Hepatocyte (in vitro differentiated cells): ENCODE data around the gene AOAH. TPM values are rescaled to one million over a fixed set of nuclear protein-coding genes. Genes with fewer than 3 reads are reported as not detected.

ENCODE experiments used
- DNase-seq: peaks from one replicate; pipeline ENCODE4 v3.0.0-alpha.2; 2016; ENCODE audit warnings: low spot score
- H2AFZ ChIP-seq: fragments of 200-600 bp; sonication (generic); 2 replicates; pipeline ENCODE4 v1.6.0; 2016; ENCODE audit warnings: antibody characterized with exemption, mild to moderate bottlenecking
- H3K27ac ChIP-seq: fragments of 200-600 bp; sonication (generic); 2 replicates; pipeline ENCODE4 v1.5.1; 2016; ENCODE audit warnings: mild to moderate bottlenecking
- H3K27me3 ChIP-seq: fragments of 200-600 bp; sonication (generic); 2 replicates; pipeline ENCODE4 v1.6.1; 2016
- H3K36me3 ChIP-seq: fragments of 200-600 bp; sonication (generic); replicated peaks from 2 replicates; pipeline ENCODE4 v1.5.1; 2016; ENCODE audit warnings: low read depth; ENCODE audit not compliant: insufficient read depth
- H3K4me1 ChIP-seq: fragments of 200-600 bp; sonication (generic); 2 replicates; pipeline ENCODE4 v1.5.1; 2016; ENCODE audit warnings: mild to moderate bottlenecking, moderate library complexity; ENCODE audit not compliant: insufficient read depth
- H3K4me2 ChIP-seq: fragments of 200-600 bp; sonication (generic); 2 replicates; pipeline ENCODE4 v1.6.0; 2016
- H3K4me3 ChIP-seq: fragments of 200-600 bp; sonication (generic); 2 replicates; pipeline ENCODE4 v1.5.1; 2016; ENCODE audit warnings: mild to moderate bottlenecking
- H3K79me2 ChIP-seq: fragments of 200-600 bp; sonication (generic); 2 replicates; pipeline ENCODE4 v1.6.0; 2017; ENCODE audit warnings: mild to moderate bottlenecking
- H3K9me2 ChIP-seq: fragments of 200-600 bp; sonication (generic); replicated peaks from 2 replicates; pipeline ENCODE4 v1.6.0; 2017; ENCODE audit warnings: mild to moderate bottlenecking; ENCODE audit not compliant: insufficient read depth
- H3K9me3 ChIP-seq: fragments of 200-600 bp; sonication (generic); 2 replicates; pipeline ENCODE4 v1.5.1; 2016; ENCODE audit warnings: low read depth, mild to moderate bottlenecking
- H4K20me1 ChIP-seq: fragments of 200-600 bp; sonication (generic); 2 replicates; pipeline ENCODE4 v1.6.0; 2016; ENCODE audit warnings: mild to moderate bottlenecking; ENCODE audit not compliant: insufficient read depth, poor library complexity, severe bottlenecking
- EZH2 ChIP-seq: fragments of 200-600 bp; sonication (generic); IDR thresholded peaks from 2 replicates; pipeline ENCODE4 v1.6.1; 2016; ENCODE audit warnings: antibody characterized with exemption, mild to moderate bottlenecking, borderline replicate concordance
- EZH2phosphoT487 ChIP-seq: fragments of 200-600 bp; sonication (generic); IDR thresholded peaks from one replicate; pipeline ENCODE4 v1.6.1; 2018; ENCODE audit warnings: antibody characterized with exemption, mild to moderate bottlenecking, low read depth, moderate library complexity; ENCODE audit not compliant: unreplicated experiment, severe bottlenecking
- WGBS: methylation state at CpG from one replicate; pipeline ENCODE4 v1.1.6; 2016; ENCODE audit warnings: low lambda C conversion rate; ENCODE audit errors: missing lambda C conversion rate; 5-methylcytosine and 5-hydroxymethylcytosine counted together
- polyA plus RNA-seq: library from polyadenylated mRNA; unstranded; fragments of >200 nt; fragmentation: Nextera tagmentation; extraction: Ambion mirVana; gene quantifications from 2 replicates; pipeline ENCODE4 v1.2.1, GENCODE V29; 2016
- total RNA-seq: library from RNA; depleted of rRNA; stranded (reverse); fragments of >200 nt; gene quantifications from 2 replicates; pipeline ENCODE4 v1.2.3, GENCODE V29; 2014
- TF ChIP-seq, protein P1 (sequence below): fragments of 200-600 bp; sonication (generic); IDR thresholded peaks from 2 replicates; pipeline ENCODE4 v1.5.1; 2016; ENCODE audit warnings: antibody characterized with exemption, mild to moderate bottlenecking; ENCODE audit not compliant: poor library complexity

AOAH gene
- total and polyA plus RNA-seq, 2 experiments from 2014 or later = 2.4 to 3.9 TPM

DNA sequence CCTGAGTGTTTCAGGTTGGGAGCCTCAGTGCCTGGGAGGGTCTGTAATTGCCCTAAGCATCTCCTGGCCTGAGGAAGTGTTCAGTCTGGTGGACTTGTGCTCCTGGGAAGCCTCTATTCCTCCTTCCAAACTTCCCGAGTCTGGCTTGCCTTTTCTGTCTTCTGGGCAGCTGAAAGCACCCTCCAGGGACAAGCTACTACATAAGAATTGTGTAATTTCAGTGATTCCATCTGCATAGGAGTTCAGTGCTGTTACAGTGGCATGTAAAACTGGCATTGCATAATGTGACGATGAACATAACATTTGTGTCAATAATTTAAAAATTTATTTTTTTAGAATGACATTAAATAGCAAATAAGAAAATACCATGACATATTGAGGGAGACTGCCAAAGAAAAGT, 109.3 kb downstream of the AOAH start:
- H3K9me3 ChIP-seq = no peaks in the 10 kb centered on the region
- WGBS = 72% methylated on average over 2 of the region's 2 CpGs
- no peak overlapping the region for H3K4me3 ChIP-seq
- H3K4me2 ChIP-seq = no peak overlapping the region
- no peak overlapping the region for H2AFZ ChIP-seq
- no peaks in the 10 kb centered on the region for H3K36me3 ChIP-seq
- no peak overlapping the region for H3K27ac ChIP-seq
- no peaks in the 10 kb centered on the region for H3K27me3 ChIP-seq
- no peaks in the 10 kb centered on the region for H3K79me2 ChIP-seq
- no peak for TF ChIP-seq EZH2phosphoT487
- TF ChIP-seq, protein P1, sequence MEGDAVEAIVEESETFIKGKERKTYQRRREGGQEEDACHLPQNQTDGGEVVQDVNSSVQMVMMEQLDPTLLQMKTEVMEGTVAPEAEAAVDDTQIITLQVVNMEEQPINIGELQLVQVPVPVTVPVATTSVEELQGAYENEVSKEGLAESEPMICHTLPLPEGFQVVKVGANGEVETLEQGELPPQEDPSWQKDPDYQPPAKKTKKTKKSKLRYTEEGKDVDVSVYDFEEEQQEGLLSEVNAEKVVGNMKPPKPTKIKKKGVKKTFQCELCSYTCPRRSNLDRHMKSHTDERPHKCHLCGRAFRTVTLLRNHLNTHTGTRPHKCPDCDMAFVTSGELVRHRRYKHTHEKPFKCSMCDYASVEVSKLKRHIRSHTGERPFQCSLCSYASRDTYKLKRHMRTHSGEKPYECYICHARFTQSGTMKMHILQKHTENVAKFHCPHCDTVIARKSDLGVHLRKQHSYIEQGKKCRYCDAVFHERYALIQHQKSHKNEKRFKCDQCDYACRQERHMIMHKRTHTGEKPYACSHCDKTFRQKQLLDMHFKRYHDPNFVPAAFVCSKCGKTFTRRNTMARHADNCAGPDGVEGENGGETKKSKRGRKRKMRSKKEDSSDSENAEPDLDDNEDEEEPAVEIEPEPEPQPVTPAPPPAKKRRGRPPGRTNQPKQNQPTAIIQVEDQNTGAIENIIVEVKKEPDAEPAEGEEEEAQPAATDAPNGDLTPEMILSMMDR = no peak
- H3K9me2 ChIP-seq = no peaks in the 10 kb centered on the region
- no peaks in the 10 kb centered on the region for H3K4me1 ChIP-seq
- no peaks in the 10 kb centered on the region for H4K20me1 ChIP-seq
- DNase-seq = no peak

DNA sequence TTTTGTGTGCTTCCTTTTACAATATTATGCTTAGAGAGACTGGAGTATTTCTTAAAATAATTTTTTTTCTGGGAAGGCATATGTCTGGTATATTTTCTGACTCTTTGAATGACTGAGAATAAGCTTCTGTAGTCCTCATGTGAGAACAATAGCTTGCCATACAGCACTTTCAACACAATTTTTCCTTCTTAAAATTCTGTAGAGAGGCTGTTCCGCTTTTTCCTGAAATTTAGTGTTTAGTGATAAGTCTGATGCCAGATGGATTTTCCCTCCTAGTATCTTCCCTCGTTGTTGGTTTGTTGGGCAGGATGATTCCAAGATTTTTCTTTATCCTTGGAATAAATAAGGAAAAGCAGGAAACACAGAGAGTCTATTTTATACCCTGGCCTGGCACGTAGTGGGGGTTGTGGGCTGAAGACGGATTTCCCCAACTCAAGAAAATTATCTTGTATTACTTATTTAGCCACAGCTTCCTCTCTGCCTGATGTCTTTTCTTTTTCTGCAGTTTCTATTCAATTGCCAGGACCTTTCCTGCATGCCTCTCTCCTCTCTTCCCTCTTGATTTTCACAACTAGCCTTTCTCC, 111.2 kb downstream of the AOAH start:
- Histone ChIP-seq H3K9me2 (no peaks in the 10 kb centered on the region), H3K9me3 (no peaks in the 10 kb centered on the region), H3K36me3 (no peaks in the 10 kb centered on the region), H3K79me2 (no peaks in the 10 kb centered on the region), H4K20me1 (no peaks in the 10 kb centered on the region), H3K27me3 (no peaks in the 10 kb centered on the region), H3K4me3 (no peak overlapping the region), H2AFZ (no peak overlapping the region), H3K4me2 (no peak overlapping the region), H3K27ac (no peak overlapping the region), H3K4me1 (no peaks in the 10 kb centered on the region)
- no peak for DNase-seq
- WGBS = 81% methylated on average over 4 of the region's 4 CpGs
- TF ChIP-seq EZH2phosphoT487 (no peak), EZH2 (no peak)
- TF ChIP-seq, protein P1 = no peak

DNA sequence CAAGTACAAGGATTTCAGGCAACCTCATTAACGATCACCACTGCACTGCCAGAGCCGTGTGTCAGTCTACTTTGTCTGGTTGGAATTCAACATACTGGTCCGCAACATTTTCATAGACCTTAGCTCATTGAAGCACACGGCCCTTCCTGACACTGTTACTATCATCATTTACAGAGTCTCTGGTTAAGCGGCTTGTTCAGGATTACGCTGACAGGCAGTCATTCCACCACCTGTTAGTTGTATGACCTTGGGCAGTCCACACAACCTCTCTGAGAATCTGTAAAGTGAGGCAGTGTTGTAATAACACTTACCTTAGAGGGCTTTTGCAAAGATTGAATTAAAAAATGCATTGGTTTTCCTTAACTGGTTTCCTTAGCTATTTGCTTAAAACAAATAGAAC, 112.6 kb downstream of the AOAH start:
- H3K79me2 ChIP-seq = no peaks in the 10 kb centered on the region
- no peaks in the 10 kb centered on the region for H3K9me2 ChIP-seq
- H3K27ac ChIP-seq = no peak overlapping the region
- peaks cover 4% of the 10 kb centered on the region for H3K27me3 ChIP-seq
- no peak overlapping the region for H3K4me2 ChIP-seq
- no peak overlapping the region for H2AFZ ChIP-seq
- no peak for TF ChIP-seq EZH2phosphoT487
- TF ChIP-seq, protein P1 = no peak
- TF ChIP-seq EZH2 = no peak
- no peaks in the 10 kb centered on the region for H3K9me3 ChIP-seq
- no peak for DNase-seq
- 74% methylated on average over 6 of the region's 6 CpGs for WGBS
- H4K20me1 ChIP-seq = no peaks in the 10 kb centered on the region
- no peaks in the 10 kb centered on the region for H3K4me1 ChIP-seq
- H3K36me3 ChIP-seq = no peaks in the 10 kb centered on the region
- no peak overlapping the region for H3K4me3 ChIP-seq

DNA sequence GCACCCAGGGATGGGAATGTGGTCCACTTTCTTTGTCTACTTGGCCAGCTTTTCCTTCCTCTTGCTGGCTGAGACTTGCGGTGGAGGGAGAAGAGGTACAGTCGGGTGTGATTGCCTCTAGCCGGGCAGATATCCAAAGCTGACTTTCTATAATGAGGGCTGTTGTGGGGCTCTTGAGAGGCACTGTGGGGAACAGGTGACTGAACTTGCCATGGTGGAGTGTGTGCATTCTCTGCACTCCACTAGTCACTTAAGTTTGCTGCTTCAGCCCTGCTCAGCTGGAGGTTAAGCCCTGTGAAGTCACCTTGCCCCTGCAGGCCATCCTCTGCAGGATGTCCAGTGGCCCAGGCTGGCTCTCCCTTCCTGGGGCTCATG, 116.6 kb downstream of the AOAH start:
- no peaks in the 10 kb centered on the region for H3K79me2 ChIP-seq
- no peaks in the 10 kb centered on the region for H3K36me3 ChIP-seq
- H3K4me2 ChIP-seq = no peak overlapping the region
- H3K4me1 ChIP-seq = no peaks in the 10 kb centered on the region
- no peaks in the 10 kb centered on the region for H3K9me3 ChIP-seq
- WGBS = 93% methylated on average over 3 of the region's 3 CpGs
- no peak for DNase-seq
- no peaks in the 10 kb centered on the region for H4K20me1 ChIP-seq
- no peak for TF ChIP-seq EZH2phosphoT487
- TF ChIP-seq EZH2 = no peak
- TF ChIP-seq, protein P1 = no peak
- no peak overlapping the region for H2AFZ ChIP-seq
- H3K27me3 ChIP-seq = peaks cover 4% of the 10 kb centered on the region
- H3K27ac ChIP-seq = no peak overlapping the region
- no peak overlapping the region for H3K4me3 ChIP-seq
- no peaks in the 10 kb centered on the region for H3K9me2 ChIP-seq
